COLO829 (cell line): ENCODE data around the gene C16orf89.

Experiments
- DNase-seq: peaks from one replicate; pipeline ENCODE4 v3.0.0; 2012; ENCODE audit warnings: low spot score

The C16orf89 gene

GRCh38 chr16:5003828-5004227, 61.9 kb downstream of the C16orf89 start:
- no peak for DNase-seq

GRCh38 chr16:5003211-5003610, 62.5 kb downstream of the C16orf89 start:
- DNase-seq: no peak

- DNase-seq: no peak
These were observed 63.0 kb downstream of the C16orf89 start for GRCh38 chr16:5002699-5003143.

GRCh38 chr16:5001986-5002385, 63.8 kb downstream of the C16orf89 start:
- no peak for DNase-seq

- no peak for DNase-seq
These were observed 64.2 kb downstream of the C16orf89 start for GRCh38 chr16:5001571-5001970.

- DNase-seq: no peak
These were observed 65.2 kb downstream of the C16orf89 start for GRCh38 chr16:5000573-5001001.

GRCh38 chr16:4994719-4995434, 70.9 kb downstream of the C16orf89 start:
- no peak for DNase-seq
